ENCODE data around the gene FAHD2A.
"Not testable (repeated sequence)": the region's sequence is repeated elsewhere in the genome, so short reads cannot be mapped to it uniquely, and the experiment has no call there.

FAHD2A gene

GRCh38 chr2:95402370-95403203 is at the start of gene FAHD2A:
Gene FAHD2A, plus strand, starts transcription at chr2:95402708. Its CDS starts 2,851 bp downstream, at chr2:95405559.
- peak; percentile 87 for DNase-seq

DNA sequence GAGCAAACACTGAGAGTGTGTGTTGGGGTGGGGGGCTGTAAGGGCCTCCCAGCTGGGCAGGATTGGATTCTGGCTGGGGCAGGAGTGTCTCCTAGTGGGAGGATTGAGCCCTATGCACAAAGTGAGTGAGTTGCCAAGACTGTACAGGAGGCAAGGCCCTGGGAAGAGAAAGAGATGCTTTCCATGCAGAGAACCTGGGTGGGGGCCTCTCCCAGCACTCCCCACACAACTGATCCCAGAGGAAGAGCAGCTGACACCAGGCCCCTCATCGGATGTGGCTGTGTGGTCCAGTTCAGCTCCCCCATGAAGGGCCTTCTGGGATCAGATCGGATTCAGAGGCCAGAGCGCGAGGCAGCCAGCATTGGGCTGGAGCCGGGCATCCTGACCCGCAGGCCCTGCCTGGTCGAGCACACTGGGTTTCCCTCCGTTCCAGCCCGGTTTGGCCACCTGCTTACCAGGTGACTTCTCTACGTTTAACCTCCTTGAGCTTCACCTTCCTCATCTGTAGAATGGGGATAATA is 49.4 kb upstream of the FAHD2A start:
- no peak for DNase-seq

DNA sequence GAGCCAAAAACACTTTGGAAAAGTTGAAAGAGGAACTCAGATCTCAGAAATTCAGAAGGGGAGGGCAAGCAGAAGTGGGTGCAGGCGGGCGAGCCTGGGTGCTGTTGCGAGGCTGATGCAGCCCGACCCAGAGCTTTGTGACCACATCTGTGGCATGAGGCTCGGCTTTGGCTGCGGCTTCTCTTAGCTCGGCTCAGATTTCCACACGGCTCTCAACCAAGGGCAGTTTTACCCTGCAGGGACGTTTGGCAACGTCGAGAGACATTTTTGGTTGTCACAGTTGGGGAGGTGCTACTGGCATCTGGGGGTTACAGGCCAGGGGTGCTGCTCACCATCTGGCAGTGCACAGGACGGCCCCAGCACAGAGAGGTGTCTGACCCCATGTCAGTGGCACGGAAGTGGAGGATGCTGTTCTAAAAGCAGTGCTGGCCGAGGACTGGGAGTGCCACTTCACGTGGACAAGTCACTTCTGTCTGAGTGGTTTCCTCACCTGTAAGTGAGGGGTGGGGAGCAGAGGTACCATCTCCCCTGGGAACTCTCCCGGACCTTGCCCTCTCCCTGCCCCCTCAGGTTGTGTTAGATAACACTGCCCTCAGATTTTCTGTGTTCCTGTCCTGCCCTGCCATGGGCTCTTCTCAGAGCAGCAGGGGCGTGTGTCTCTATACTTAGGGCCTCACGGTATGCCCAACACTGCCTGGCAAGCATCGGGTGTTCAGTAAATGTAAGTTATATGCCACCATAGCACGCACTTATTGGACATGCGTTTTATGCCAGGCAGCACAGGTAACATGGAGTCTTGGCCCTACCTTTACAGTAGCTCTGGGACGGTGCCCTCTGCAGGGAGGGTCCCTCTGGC is 48.7 kb upstream of the FAHD2A start:
- no peak for DNase-seq

DNA sequence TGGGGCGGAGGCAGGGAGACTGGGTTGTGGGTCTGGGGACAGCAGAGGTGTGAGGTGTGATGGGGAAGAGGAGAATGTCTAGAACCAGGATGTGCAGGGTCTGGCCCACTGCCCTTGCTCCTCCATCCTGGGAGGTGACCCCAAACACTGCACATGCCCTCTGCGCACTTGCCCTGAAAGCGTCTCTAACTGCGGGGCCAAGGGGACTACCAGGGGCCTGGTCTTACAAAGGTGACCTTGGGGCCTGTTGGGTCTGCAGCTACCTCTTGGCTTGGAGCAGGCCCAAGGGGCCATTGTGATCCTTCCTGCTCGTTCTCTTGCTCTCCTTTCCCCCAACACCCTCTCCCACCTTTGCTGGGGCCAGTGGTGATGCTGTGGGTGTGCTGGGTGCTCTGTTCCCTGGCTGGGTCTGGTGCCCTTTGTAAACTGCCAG is 48.0 kb upstream of the FAHD2A start:
- DNase-seq, result no peak

DNA sequence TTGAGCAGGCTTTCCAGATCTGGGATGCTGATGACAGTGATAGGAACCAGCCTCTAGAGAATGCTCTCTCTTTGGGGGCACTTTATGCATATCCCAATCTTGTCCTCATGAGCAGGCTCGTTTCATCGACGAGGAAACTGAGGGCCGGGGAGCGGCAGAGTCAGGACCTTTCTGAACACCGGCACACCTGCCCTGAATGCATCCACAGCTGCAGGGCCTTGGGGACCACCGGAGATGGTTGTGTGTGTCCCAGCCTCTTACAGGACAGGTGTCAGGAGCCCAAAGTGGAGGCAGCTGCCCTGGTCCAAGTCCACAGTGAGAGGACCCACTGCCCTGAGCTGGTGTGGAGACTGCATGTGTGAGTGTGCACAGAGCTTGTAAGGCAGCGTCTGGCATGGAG is 47.6 kb upstream of the FAHD2A start:
- DNase-seq, result no peak

- not testable (repeated sequence) for DNase-seq
These were observed 47.0 kb upstream of the FAHD2A start for GRCh38 chr2:95355486-95355885.

DNA sequence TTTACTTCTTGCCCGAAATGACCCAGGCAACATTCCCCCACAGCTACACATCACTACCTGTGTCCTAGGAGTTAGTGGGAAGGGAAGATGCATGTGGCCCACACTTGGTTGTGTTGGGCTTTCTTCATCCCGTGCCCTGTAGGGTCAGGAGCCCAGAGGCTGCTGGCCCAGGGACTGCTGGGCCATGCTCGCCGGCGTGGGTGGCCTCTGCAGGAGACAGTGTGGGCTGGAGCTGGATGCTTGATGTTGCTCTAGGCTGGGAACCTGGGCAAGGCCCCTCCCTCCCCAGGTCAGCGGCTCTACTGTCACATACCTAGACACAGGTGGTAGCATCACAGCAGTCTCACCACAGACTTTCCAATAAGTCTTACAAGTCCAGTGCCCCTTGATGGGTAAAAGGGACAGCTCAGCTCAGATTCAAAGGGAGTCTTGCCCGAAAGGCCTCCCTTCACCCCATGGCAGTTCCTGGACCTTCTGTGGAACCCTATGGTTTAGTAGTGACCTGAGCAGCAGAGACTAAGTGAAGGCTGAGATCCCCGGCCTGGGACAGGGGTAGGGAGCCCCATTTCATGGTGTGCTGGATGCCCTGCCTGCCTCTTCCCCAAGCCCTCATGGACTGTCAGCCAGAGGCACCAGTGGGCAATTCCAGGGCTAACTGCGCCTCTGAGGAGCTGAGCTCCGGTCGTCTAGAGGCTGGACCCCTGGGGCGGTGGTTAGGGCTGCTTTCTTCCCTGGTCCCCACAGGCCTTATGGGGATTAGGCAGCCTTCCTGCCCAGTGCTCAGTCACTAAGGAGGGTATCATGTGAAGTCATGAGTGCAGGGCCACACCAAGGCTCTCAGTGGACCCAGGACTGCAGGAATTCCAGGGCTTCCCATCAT is 45.4 kb upstream of the FAHD2A start:
- DNase-seq, result no peak

DNA sequence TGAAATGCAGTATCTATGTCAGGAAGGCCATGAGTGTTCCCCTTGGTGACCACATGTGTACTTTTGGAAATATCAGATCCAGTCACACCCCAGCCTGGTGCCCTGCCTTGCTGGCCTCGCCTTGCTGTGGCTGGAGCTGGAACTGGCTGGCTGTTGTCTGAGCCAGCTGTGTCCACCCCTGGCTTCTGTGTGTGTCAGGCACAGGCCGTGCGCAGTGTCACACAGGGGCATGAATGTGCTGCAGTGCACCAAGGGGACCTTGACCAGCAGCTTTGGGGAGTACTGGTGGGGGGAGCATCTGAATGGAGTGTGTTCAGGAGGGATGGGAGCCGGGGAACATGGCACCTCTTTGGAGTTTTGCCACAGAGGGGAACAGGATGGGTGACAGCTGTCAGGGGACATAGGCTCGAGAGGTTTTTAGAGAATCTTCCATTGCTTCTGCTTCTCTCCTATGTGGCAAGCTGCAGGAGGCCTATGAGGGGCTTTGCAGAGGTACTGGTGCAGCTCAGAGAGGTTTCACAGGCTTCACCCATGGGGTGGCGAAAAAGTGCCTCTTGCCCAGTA is 44.7 kb upstream of the FAHD2A start:
- no peak for DNase-seq

DNA sequence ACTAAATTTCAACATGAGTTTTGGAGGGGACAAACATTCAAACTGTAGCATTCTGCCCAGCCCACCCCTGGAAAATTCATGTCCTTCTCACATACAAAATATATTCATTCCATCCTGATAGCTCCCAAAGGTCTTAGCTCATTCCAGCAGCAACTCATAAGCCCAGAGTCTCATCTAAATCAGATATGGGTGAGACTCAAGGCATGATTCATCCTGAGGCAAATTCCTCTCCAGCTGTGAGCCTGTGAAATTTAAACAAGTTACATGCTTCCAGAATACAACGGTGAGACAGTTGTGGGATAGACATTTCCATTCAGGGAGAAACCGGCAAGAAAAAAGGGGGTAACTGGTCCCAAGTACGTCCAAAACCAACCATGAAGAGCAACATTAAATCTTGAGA is 43.5 kb upstream of the FAHD2A start:
- DNase-seq, result no peak

DNA sequence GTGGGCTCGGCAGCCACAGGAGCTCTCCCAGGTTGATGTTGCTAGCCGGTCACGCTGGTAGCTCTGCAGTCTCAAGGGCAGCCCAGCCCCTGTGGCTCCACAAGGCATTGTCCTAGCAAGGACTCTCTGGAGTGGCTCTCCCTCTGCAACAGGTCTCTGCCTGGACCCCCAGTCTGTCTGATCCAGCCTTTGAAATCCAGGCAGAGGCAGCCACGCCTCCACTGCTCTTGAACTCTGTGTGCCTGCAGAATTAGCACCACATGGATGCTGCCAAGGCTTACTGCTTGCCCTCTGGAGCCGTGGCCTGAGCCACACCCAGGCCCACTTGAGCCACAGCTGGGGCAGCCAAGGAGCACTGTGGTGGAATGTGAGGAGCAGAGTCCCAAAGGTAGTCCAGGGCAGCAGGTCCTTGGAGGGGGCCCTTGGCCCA is 43.0 kb upstream of the FAHD2A start:
- DNase-seq, result no peak

GRCh38 chr2:95361216-95361980 is 41.1 kb upstream of the FAHD2A start:
- DNase-seq, result no peak

DNA sequence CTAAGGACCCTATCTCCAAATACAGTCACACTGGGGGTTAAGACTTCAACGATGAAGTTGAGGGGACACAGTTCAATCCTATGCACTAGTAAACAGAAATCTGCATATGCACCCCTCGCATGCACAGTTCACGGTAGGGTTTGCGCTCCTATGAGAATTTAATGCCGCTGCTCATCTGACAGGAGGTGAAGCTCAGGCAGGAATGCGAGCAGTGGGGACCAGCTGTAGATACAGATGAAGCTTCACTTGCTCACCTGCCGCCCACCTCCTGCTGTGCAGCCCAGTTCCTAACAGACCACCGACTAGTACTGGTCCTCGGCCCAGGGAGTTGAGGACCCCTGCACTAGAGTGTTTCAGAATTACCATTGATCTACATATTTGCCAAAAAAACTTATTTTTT is 40.0 kb upstream of the FAHD2A start:
- no peak for DNase-seq

DNA sequence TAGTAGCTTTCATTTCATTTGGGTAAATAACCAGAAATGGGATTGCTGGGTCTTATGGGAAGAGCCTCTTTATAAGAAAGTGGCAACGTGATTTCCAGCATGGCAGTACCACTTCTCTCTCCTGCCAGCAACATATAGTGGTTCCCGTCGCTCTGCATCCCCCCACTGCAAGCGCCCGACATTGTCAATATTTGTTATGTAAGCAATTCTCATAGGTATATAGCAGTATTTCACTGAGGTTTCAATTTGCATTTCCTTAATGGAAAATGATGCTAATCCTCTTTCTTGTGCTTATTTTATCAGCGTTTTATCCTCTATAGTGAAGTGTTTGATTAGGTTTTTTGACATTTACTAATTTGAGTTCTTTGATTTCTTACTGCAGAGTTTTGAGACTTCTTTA is 36.0 kb upstream of the FAHD2A start:
- DNase-seq, result no peak

- DNase-seq, result no peak
These were observed 30.2 kb upstream of the FAHD2A start for GRCh38 chr2:95372216-95372829.

GRCh38 chr2:95372845-95373244 is 29.7 kb upstream of the FAHD2A start:
- no peak for DNase-seq

GRCh38 chr2:95374029-95374428 is 28.5 kb upstream of the FAHD2A start:
- DNase-seq, result no peak

DNA sequence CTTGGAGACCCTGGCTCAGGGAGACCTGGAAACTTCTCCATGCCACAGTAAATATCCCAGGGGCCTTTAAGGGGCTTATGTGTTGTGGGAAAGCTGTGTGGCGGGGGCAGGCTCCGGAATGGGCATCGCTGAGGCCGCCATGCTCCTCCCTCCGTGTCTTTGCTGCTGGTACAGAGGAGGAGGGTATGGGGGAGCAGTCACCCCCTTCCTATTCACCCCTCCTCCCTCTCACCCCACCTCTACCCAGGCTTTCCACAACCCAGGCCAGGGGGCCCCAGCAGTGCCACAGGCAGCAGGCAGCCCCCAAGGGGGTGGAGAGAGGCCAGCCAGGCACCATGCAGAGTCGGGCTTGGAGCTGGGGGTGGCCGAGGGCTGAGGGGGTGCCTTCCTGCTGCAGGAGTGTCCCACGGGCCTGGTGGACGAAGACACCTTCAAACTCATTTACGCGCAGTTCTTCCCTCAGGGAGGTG is 28.0 kb upstream of the FAHD2A start:
- no peak for DNase-seq

GRCh38 chr2:95374921-95375471 is 27.5 kb upstream of the FAHD2A start:
- DNase-seq, result no peak

DNA sequence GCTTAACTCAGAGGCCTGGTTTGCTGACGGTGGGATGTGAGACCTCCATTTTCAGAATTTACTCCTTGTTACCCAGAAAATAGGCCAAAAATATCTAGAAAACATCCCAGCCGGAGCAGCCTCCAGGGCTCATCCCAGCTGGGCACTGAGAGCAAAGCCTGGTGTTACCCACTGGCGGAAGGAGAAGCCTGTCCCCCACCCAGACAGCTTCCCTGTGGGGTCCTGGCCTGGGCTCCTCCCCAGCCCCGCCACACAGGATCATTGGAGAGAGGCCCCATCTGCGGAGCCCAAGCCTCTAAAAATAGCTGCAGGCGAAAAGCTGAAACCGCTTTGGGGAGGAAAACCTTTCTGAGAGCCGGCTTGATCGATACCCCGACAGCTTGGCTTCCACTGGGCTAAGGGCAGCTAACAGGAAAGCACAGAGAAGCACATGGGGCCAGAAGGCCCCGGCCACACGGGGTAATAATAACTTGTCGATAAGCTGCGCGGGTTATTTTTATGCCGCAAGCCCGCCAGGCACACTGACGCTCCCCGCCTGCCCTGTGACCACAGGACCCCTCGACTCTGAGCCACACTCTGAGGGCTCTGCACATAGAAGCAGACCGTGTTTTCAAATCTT is 26.9 kb upstream of the FAHD2A start:
- DNase-seq, result no peak

Measured in CD4-positive, alpha-beta T cell treated with Interleukin-4 for 4 hours (primary cell).